Testis (tissue), 2 donors: ENCODE measurements around the gene TMEM237.
"Not testable (repeated sequence)": the region's sequence is repeated elsewhere in the genome, so short reads cannot be mapped to it uniquely, and the experiment has no call there.

Source experiments
- CTCF ChIP-seq, 3 experiments: fragments of 450-650 bp in 2 of 3; fragments of 200-600 bp in 1 of 3; sonication (generic) in 1 of 3; IDR thresholded peaks; one replicate each; pipeline ENCODE4 v1.5.1; 2016 to 2019; ENCODE audit warnings: antibody characterized with exemption in 3 of 3, mild to moderate bottlenecking in 2 of 3, moderate library complexity in 1 of 3
- POLR2A ChIP-seq: fragments of 450-650 bp; IDR thresholded peaks from one replicate; pipeline ENCODE4 v1.6.1; 2017; ENCODE audit warnings: antibody characterized with exemption, mild to moderate bottlenecking, moderate library complexity

GRCh38 chr2:201671205-201671604 lies 27.9 kb upstream of the TMEM237 start:
- TF ChIP-seq CTCF (IDR thresholded peaks at IDR 0.05); POLR2A: not testable (repeated sequence)
